A549 (cell line): ENCODE measurements around the gene MRTO4.

Experiments
- BHLHE40 ChIP-seq: IDR thresholded peaks from 2 replicates; pipeline ENCODE4 v1.6.1; 2012; ENCODE audit warnings: low read depth, low read length, inconsistent platforms
- CTCF ChIP-seq: fragments of >200 bp; sonication (Bioruptor Twin); formaldehyde crosslinking; IDR thresholded peaks from 3 replicates; pipeline ENCODE4 v1.5.1; 2016
- ELK1 ChIP-seq: fragments of 150-350 bp; IDR thresholded peaks from 2 replicates; pipeline ENCODE4 v1.6.1; 2014; ENCODE audit warnings: low read depth, mild to moderate bottlenecking, low read length
- EP300 ChIP-seq, 2 experiments: fragments of >200 bp; sonication (Bioruptor Twin); formaldehyde crosslinking; IDR thresholded peaks; 2 replicates in 1 of 2; 3 replicates in 1 of 2; pipeline ENCODE4 v1.6.1; 2016 to 2017
- ESRRA ChIP-seq: fragments of 150-350 bp; IDR thresholded peaks from 2 replicates; pipeline ENCODE4 v1.6.1; 2014; ENCODE audit warnings: mild to moderate bottlenecking, low read length, borderline replicate concordance
- HMGXB4 ChIP-seq: fragments of 250-450 bp; sonication (Bioruptor Pico); IDR thresholded peaks from 2 replicates; pipeline ENCODE4 v1.5.0; 2021; ENCODE audit warnings: mild to moderate bottlenecking, moderate library complexity, borderline replicate concordance
- MYC ChIP-seq: IDR thresholded peaks from 2 replicates; pipeline ENCODE4 v1.6.1; 2012; ENCODE audit warnings: mild to moderate bottlenecking, inconsistent platforms, low read length, improper control_type of control experiment, borderline replicate concordance
- NFE2L2 ChIP-seq: fragments of 150-350 bp; conservative IDR thresholded peaks from 2 replicates; pipeline ENCODE4 v1.6.1; 2014; ENCODE audit warnings: low read length
- NPAS2 ChIP-seq: fragments of 250-450 bp; sonication (Bioruptor Pico); IDR thresholded peaks from 2 replicates; pipeline ENCODE4 v1.8.0; 2022; ENCODE audit warnings: mild to moderate bottlenecking, moderate library complexity, borderline replicate concordance
- NR3C1 ChIP-seq: fragments of >200 bp; sonication (Bioruptor Twin); formaldehyde crosslinking; IDR thresholded peaks from 3 replicates; pipeline ENCODE4 v1.6.1; 2017
- POLR2A ChIP-seq: IDR thresholded peaks from 2 replicates; pipeline ENCODE4 v1.6.1; 2012; ENCODE audit warnings: mild to moderate bottlenecking, low read length
- RAD21 ChIP-seq, 2 experiments: fragments of >200 bp in 1 of 2; sonication (Bioruptor Twin) in 1 of 2; formaldehyde crosslinking in 1 of 2; IDR thresholded peaks in 1 of 2; conservative IDR thresholded peaks in 1 of 2; 2 replicates in 1 of 2; 3 replicates in 1 of 2; pipeline ENCODE4 v1.6.1; 2012 to 2018; ENCODE audit warnings: inconsistent platforms in 1 of 2
- REST ChIP-seq: fragments of 200-600 bp; sonication (generic); IDR thresholded peaks from 2 replicates; pipeline ENCODE4 v1.6.1; 2016; ENCODE audit warnings: antibody characterized with exemption, mild to moderate bottlenecking, moderate library complexity
- USF2 ChIP-seq: fragments of 450-650 bp; IDR thresholded peaks from 2 replicates; pipeline ENCODE4 v1.6.1; 2014; ENCODE audit warnings: antibody characterized with exemption

- no peak for TF ChIP-seq CTCF
- TF ChIP-seq BHLHE40, result no peak
- TF ChIP-seq EP300 (IDR thresholded peaks at IDR 0.05), result no peak
- TF ChIP-seq POLR2A, result no peak
- TF ChIP-seq HMGXB4 (CRISPR knock-in tag), result no peak
- TF ChIP-seq ESRRA, result no peak
- no peak for TF ChIP-seq NFE2L2
- TF ChIP-seq REST, result no peak
- TF ChIP-seq USF2, result no peak
- no peak for TF ChIP-seq MYC
- TF ChIP-seq NPAS2 (CRISPR knock-in tag), result no peak
- TF ChIP-seq ELK1, result no peak
- no peak for TF ChIP-seq RAD21 (conservative IDR thresholded peaks at IDR 0.05 in 1 of 2, IDR thresholded peaks at IDR 0.05 in 1 of 2)
- TF ChIP-seq NR3C1, result no peak
Measured at GRCh38 chr1:19202396-19202795, 49.2 kb upstream of the MRTO4 start.
